ENCODE data around the gene SPINK2.

Gene SPINK2, protein sequence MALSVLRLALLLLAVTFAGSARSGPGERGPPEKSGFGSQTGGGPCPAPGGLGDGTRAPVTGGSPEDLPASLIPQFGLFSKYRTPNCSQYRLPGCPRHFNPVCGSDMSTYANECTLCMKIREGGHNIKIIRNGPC

GRCh38 chr4:56821381-56822243 lies at the start of gene SPINK2:
Gene SPINK2, minus strand, starts transcription at chr4:56821701. Its CDS starts 39 bp downstream, at chr4:56821662.
- peak within 1 kb of the TSS; percentile 36 for H3K4me3 ChIP-seq (replicated peaks; ENCODE audit: low read depth, low read length)
- no peak for DNase-seq (ENCODE audit: low read depth)
- TF ChIP-seq CTCF (IDR thresholded peaks at IDR 0.05; ENCODE audit: low read length, missing control alignments) = no peak

GRCh38 chr4:56870946-56871345 lies 49.4 kb upstream of the SPINK2 start:
- H3K4me3 ChIP-seq (replicated peaks; ENCODE audit: low read depth, low read length) = no peak overlapping the region
- peak; percentile 14 for DNase-seq (ENCODE audit: low read depth)
- no peak for TF ChIP-seq CTCF (IDR thresholded peaks at IDR 0.05; ENCODE audit: low read length, missing control alignments)

DNA sequence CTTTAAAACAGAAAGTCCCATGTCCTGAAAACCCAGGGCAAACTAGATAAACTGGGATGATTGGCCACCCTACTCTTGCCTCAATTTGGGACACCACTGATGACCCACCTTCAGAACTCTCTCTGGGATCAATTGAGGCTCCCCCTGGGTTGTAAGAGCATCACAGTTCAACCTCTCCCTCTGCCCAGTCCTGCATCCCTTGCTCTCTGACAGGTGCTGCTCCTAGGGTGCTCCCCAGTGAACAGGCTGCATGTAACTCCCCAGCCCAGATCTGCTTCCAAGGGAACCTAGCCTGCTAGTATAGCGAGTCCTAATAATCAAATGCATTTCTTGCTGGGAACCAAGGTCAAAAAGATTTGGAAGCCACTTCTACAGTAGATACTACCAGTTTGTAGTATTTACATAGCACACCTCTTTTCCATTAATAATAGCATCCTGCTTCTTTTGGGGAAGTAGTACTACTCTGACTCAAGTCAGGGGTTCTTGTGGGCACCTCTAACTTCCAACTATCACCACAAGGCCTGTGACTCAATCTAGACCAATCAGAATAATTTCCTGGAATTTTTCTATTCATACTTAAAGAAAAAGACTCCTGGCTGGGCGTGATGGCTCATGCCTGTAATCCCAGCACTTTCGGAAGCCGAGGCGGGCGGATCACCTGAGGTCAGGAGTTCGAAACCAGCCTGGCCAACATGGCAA lies 42.1 kb upstream of the SPINK2 start:
- TF ChIP-seq CTCF (IDR thresholded peaks at IDR 0.05; ENCODE audit: low read length, missing control alignments) = no peak
- no peak overlapping the region for H3K4me3 ChIP-seq (replicated peaks; ENCODE audit: low read depth, low read length)
- DNase-seq (ENCODE audit: low read depth) = no peak

- peak; percentile 18 for DNase-seq (ENCODE audit: low read depth)
- H3K4me3 ChIP-seq (replicated peaks; ENCODE audit: low read depth, low read length) = no peak overlapping the region
- TF ChIP-seq CTCF (IDR thresholded peaks at IDR 0.05; ENCODE audit: low read length, missing control alignments) = no peak
Measured at GRCh38 chr4:56861360-56861759, 39.9 kb upstream of the SPINK2 start.

- DNase-seq (ENCODE audit: low read depth) = no peak
- TF ChIP-seq CTCF (IDR thresholded peaks at IDR 0.05; ENCODE audit: low read length, missing control alignments) = no peak
- no peak overlapping the region for H3K4me3 ChIP-seq (replicated peaks; ENCODE audit: low read depth, low read length)
Measured at GRCh38 chr4:56860781-56861180, 39.3 kb upstream of the SPINK2 start.

DNA sequence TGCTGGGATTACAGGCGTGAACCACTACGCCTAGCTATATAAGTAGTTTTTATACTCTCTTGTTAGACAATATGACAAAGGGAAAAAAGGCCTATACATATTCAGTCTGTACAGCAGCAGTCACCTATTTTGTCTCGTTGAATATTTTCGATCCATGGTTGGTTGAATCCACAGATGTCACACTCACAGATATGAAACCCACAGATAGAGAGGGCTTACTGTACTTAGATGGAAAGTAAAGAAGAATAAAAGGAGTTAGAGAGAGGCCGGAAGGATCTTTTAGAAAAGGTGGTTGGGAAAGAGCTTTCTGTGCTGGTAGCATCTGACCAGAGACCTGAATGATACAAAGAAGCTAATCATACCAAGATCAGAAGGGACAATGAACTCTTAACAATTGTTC lies 38.3 kb upstream of the SPINK2 start:
- no peak for TF ChIP-seq CTCF (IDR thresholded peaks at IDR 0.05; ENCODE audit: low read length, missing control alignments)
- no peak overlapping the region for H3K4me3 ChIP-seq (replicated peaks; ENCODE audit: low read depth, low read length)
- no peak for DNase-seq (ENCODE audit: low read depth)
